Astrocyte of the cerebellum (primary cell): ENCODE results near the gene ASIC2.

ENCODE experiments used
- DNase-seq: peaks from one replicate; pipeline ENCODE4 v3.0.0-alpha.2; 2011; ENCODE audit warnings: low read depth
- H3K4me3 ChIP-seq: 2 replicates; pipeline ENCODE4 v1.5.1; 2011; ENCODE audit warnings: mild to moderate bottlenecking, low read depth, low read length, moderate library complexity
- in situ Hi-C: cut with HindIII; loops from 2 replicates; pipeline ENCODE4 v1.10.0; 2017; ENCODE audit warnings: low sequenced_read_pairs
- TF ChIP-seq, protein P1 (sequence below): IDR thresholded peaks from 2 replicates; pipeline ENCODE4 v1.5.1; 2012; ENCODE audit warnings: low read length, low read depth, moderate library complexity, mild to moderate bottlenecking; ENCODE audit errors: missing control alignments

Gene ASIC2

GRCh38 chr17:33115366-33115765, 177.7 kb downstream of the ASIC2 start:
- in situ Hi-C loops = no loop called here
- no peak overlapping the region for H3K4me3 ChIP-seq
- DNase-seq = no peak
- TF ChIP-seq, protein P1, sequence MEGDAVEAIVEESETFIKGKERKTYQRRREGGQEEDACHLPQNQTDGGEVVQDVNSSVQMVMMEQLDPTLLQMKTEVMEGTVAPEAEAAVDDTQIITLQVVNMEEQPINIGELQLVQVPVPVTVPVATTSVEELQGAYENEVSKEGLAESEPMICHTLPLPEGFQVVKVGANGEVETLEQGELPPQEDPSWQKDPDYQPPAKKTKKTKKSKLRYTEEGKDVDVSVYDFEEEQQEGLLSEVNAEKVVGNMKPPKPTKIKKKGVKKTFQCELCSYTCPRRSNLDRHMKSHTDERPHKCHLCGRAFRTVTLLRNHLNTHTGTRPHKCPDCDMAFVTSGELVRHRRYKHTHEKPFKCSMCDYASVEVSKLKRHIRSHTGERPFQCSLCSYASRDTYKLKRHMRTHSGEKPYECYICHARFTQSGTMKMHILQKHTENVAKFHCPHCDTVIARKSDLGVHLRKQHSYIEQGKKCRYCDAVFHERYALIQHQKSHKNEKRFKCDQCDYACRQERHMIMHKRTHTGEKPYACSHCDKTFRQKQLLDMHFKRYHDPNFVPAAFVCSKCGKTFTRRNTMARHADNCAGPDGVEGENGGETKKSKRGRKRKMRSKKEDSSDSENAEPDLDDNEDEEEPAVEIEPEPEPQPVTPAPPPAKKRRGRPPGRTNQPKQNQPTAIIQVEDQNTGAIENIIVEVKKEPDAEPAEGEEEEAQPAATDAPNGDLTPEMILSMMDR = no peak

GRCh38 chr17:33113991-33114370, 179.1 kb downstream of the ASIC2 start:
- TF ChIP-seq, protein P1 = no peak
- H3K4me3 ChIP-seq = no peak overlapping the region
- no peak for DNase-seq
- in situ Hi-C loops = no loop called here

DNA sequence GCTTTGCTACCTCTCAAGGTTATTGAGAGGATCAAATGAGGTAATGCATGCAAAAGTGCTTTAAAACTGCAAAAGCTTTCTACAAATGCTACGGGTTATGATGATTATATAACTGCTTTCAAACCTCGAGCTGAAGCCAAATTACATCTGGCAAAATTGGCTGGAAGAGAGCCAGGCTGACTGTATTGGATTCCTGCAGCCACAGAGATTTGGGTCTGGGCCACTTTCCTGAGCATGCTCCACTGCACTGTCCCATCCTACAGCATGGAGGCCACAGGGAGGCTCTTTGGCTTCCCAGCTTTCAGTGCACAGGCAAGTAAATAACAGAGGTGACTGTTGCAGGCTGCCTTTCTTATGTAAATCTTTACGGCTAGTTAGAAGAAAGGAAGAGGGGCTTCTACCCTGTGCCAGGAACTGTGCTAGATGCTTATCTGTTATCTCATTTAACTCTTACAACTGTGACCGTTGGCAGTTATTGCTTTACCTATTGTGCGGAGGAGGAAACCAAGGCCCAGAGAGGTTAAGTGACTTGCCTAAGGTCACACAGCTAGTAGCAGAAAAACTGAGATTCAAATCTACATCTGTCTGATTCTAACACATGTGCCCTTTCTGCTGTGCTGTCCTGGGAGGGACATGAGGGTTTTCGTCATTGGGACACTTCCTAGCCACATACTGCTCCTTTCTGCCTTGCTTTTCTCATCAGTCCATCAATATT, 179.7 kb downstream of the ASIC2 start:
- TF ChIP-seq, protein P1 = no peak
- in situ Hi-C loops = no loop called here
- DNase-seq = peak; percentile 57
- H3K4me3 ChIP-seq = no peak overlapping the region

GRCh38 chr17:33112763-33113162, 180.3 kb downstream of the ASIC2 start:
- in situ Hi-C loops = no loop called here

DNA sequence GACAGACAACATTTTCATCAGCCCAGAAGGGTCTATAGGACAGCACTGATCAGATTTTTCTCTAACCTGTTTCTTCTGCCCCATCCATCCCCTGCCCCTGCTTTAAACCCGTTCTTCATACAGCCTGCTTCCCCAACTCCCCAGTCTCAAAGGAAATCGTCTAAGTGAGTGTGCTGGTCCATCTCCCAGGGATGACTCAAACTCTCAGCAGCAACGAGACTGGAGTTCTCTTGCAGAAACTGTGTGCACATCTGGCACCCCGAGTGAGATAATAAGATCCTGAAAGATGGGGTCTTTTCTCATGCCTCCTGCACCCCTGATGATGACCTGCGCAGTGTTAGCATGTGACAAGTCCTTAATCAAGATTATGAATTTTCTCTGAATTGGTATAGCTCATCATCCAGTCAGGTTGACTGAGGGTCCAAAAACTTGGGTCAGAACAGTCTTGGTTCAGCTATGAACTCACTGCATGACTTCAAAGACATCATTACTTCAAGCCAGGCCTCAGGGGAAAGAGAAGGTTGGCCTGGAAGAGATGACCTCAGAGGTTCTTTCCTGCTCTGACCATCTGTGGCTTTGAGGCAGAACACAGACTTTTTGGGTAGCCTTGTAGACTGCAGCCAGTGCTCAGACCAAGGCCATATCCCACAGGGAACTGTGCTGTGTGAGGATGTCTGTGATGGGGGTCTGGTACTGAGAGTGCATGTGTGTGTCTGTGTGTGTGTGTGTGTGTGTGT, 183.6 kb downstream of the ASIC2 start:
- TF ChIP-seq, protein P1 = no peak

More at GRCh38 chr17:33112763-33113162, 180.3 kb downstream of the ASIC2 start:
- TF ChIP-seq, protein P1 = no peak
- H3K4me3 ChIP-seq = no peak overlapping the region
- DNase-seq = no peak

DNA sequence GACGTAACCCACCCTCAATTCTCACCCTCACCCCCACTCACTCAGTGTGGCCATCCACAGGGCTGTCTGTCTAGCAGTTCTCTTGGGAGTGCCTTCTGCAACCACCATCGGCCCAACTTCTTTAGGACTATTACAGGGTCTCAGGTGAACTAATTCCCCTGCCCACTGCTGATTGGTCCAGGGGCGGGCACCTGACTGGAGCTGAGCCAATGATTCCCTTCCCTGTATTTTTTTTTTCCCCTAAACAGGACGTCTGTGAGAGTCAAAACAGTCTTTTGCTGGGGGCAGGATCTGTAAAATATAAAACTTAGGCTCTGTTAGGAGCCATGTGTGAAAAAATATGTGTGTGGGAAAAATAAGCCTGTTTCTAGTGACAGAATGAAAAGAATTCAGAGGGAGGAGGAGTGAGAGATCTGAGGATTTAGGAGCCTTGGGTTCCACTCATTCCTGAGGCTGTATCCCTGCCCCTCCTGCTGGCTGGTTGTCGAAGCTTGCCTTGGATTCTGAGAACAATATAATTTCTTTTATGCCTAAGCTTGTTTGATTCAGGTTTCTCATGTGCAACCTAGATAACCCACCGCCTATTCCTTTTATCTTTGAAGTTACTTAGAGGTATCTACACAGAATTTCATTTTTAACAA, 186.4 kb downstream of the ASIC2 start:
- no peak for DNase-seq
- no peak overlapping the region for H3K4me3 ChIP-seq
- TF ChIP-seq, protein P1 = no peak
- in situ Hi-C loops = no loop called here

More for the DNA sequence above, 183.6 kb downstream of the ASIC2 start:
- in situ Hi-C loops = no loop called here
- no peak overlapping the region for H3K4me3 ChIP-seq
- no peak for DNase-seq
